IMR-90 (cell line): Measurements from ENCODE around the gene ARHGAP28. TPM values are rescaled to one million over a fixed set of nuclear protein-coding genes. Genes with fewer than 3 reads are reported as not detected.
A peak's percentile ranks its signal among the peaks of the same experiment; 100 is the strongest.

Experiments
- ATAC-seq: fragments of 200-7000 bp; cut with Tn5 transposase; 2 replicates; pipeline ENCODE4 v1.9.1; 2020; ENCODE audit warnings: low read depth, mild to moderate bottlenecking, moderate library complexity
- BruUV-seq: library from RNA; stranded (reverse); fragments of 400-500 nt; replicated peaks from 2 replicates; lab custom pipeline; 2021; lab: Mats Ljungman, UMichigan
- CTCF ChIA-PET: fragments of 300-600 bp; formaldehyde crosslinking; extraction: SDS; loops from one replicate; lab custom pipeline; 2021; ENCODE audit warnings: antibody characterized with exemption; lab: Yijun Ruan, JAX
- POLR2A ChIA-PET: fragments of 300-600 bp; sonication (Branson Sonifier 250); formaldehyde crosslinking; loops from one replicate; lab custom pipeline; 2022; ENCODE audit warnings: antibody characterized with exemption; ENCODE audit not compliant: unreplicated experiment; lab: Charles Lee
- DNase-seq: peaks from one replicate; pipeline ENCODE4 v3.0.0; 2013
- H2AFZ ChIP-seq: replicated peaks from 2 replicates; pipeline ENCODE3; 2013; ENCODE audit warnings: low read length, mild to moderate bottlenecking; ENCODE audit not compliant: poor library complexity
- H2AK5ac ChIP-seq: 2 replicates; pipeline ENCODE4 v1.6.1; 2013; ENCODE audit warnings: low read depth, low read length, inconsistent platforms
- H2AK9ac ChIP-seq: replicated peaks from 2 replicates; pipeline ENCODE3; 2013; ENCODE audit warnings: mild to moderate bottlenecking, low read depth, low read length, moderate library complexity; ENCODE audit not compliant: poor library complexity
- H2BK120ac ChIP-seq: 2 replicates; pipeline ENCODE4 v1.6.1; 2013; ENCODE audit warnings: low read depth, low read length, inconsistent platforms
- H2BK15ac ChIP-seq: 3 replicates; pipeline ENCODE4 v1.6.1; 2013; ENCODE audit warnings: low read depth, low read length, inconsistent platforms
- H2BK20ac ChIP-seq: 2 replicates; pipeline ENCODE4 v1.6.1; 2013; ENCODE audit warnings: low read depth, mild to moderate bottlenecking, inconsistent platforms, low read length, moderate library complexity
- H2BK5ac ChIP-seq: 2 replicates; pipeline ENCODE4 v1.6.1; 2013; ENCODE audit warnings: mild to moderate bottlenecking, low read depth, low read length, inconsistent platforms; ENCODE audit not compliant: poor library complexity, severe bottlenecking
- H3K14ac ChIP-seq: replicated peaks from 2 replicates; pipeline ENCODE4 v1.6.1; 2013; ENCODE audit warnings: low read depth, low read length, inconsistent platforms
- H3K18ac ChIP-seq: 2 replicates; pipeline ENCODE4 v1.6.1; 2013; ENCODE audit warnings: low read depth, low read length, control low read depth
- H3K23ac ChIP-seq: 2 replicates; pipeline ENCODE4 v1.6.1; 2013; ENCODE audit warnings: low read depth, low read length, inconsistent platforms
- H3K27ac ChIP-seq: 2 replicates; pipeline ENCODE4 v1.5.1; 2013; ENCODE audit warnings: mild to moderate bottlenecking, control low read depth, low read length; ENCODE audit not compliant: insufficient read depth
- H3K27me3 ChIP-seq: 2 replicates; pipeline ENCODE4 v1.6.1; 2013; ENCODE audit warnings: low read length; ENCODE audit not compliant: control insufficient read depth, insufficient read depth
- H3K36me3 ChIP-seq: 2 replicates; pipeline ENCODE4 v1.6.1; 2013; ENCODE audit warnings: low read length, mixed read lengths; ENCODE audit not compliant: control insufficient read depth, insufficient read depth
- H3K4ac ChIP-seq: 2 replicates; pipeline ENCODE4 v1.6.1; 2013; ENCODE audit warnings: low read depth, low read length, inconsistent platforms
- H3K4me1 ChIP-seq: 2 replicates; pipeline ENCODE4 v1.6.1; 2013; ENCODE audit warnings: low read length, mixed read lengths; ENCODE audit not compliant: control insufficient read depth, insufficient read depth
- H3K4me2 ChIP-seq: 2 replicates; pipeline ENCODE4 v1.6.1; 2013; ENCODE audit warnings: low read depth, mild to moderate bottlenecking, control low read depth, low read length, moderate library complexity
- H3K4me3 ChIP-seq: 2 replicates; pipeline ENCODE4 v1.5.1; 2013; ENCODE audit warnings: low read depth, mild to moderate bottlenecking, control low read depth, low read length, moderate library complexity; ENCODE audit not compliant: insufficient read depth
- H3K56ac ChIP-seq: 2 replicates; pipeline ENCODE4 v1.6.1; 2013; ENCODE audit warnings: low read length, inconsistent platforms; ENCODE audit not compliant: insufficient read depth; ENCODE audit errors: extremely low read depth
- H3K79me1 ChIP-seq, 2 experiments: 2 replicates each; pipeline ENCODE4 v1.6.1; 2013; ENCODE audit warnings: low read length in 2 of 2, inconsistent platforms in 1 of 2, low read depth in 1 of 2
- H3K9ac ChIP-seq: 2 replicates; pipeline ENCODE4 v1.6.1; 2013; ENCODE audit warnings: low read depth, low read length, control low read depth
- H3K9me1 ChIP-seq: 2 replicates; pipeline ENCODE4 v1.6.1; 2013; ENCODE audit warnings: low read length, inconsistent platforms; ENCODE audit not compliant: insufficient read depth
- H3K9me3 ChIP-seq: 2 replicates; pipeline ENCODE4 v1.6.1; 2013; ENCODE audit warnings: low read length; ENCODE audit not compliant: control insufficient read depth, insufficient read depth
- H4K20me1 ChIP-seq: 2 replicates; pipeline ENCODE4 v1.6.1; 2013; ENCODE audit warnings: low read length, inconsistent platforms; ENCODE audit not compliant: insufficient read depth
- H4K5ac ChIP-seq: 2 replicates; pipeline ENCODE4 v1.6.1; 2013; ENCODE audit warnings: mild to moderate bottlenecking, low read depth, low read length, control low read depth
- H4K8ac ChIP-seq, 2 experiments: 2 replicates each; pipeline ENCODE4 v1.6.1; 2013; ENCODE audit warnings: low read depth in 2 of 2, low read length in 2 of 2, control low read depth in 1 of 2, inconsistent platforms in 1 of 2
- H4K91ac ChIP-seq: 2 replicates; pipeline ENCODE4 v1.6.1; 2013; ENCODE audit warnings: low read depth, low read length, inconsistent platforms; ENCODE audit not compliant: insufficient read depth
- CEBPB ChIP-seq: IDR thresholded peaks from 2 replicates; pipeline ENCODE4 v1.6.1; 2012; ENCODE audit warnings: low read depth, low read length, improper control_type of control experiment
- FOS ChIP-seq: fragments of 150-350 bp; IDR thresholded peaks from 2 replicates; pipeline ENCODE4 v1.6.1; 2016; ENCODE audit warnings: low read depth, low read length
- MAZ ChIP-seq: IDR thresholded peaks from 2 replicates; pipeline ENCODE4 v1.6.1; 2012; ENCODE audit warnings: low read depth, mild to moderate bottlenecking, low read length, improper control_type of control experiment, moderate library complexity, borderline replicate concordance
- MXI1 ChIP-seq: IDR thresholded peaks from 2 replicates; pipeline ENCODE4 v1.6.1; 2012; ENCODE audit warnings: low read depth, mild to moderate bottlenecking, low read length, moderate library complexity, borderline replicate concordance
- RCOR1 ChIP-seq: IDR thresholded peaks from 2 replicates; pipeline ENCODE4 v1.6.1; 2012; ENCODE audit warnings: mild to moderate bottlenecking, low read length, improper control_type of control experiment; ENCODE audit not compliant: insufficient replicate concordance
- SMC3 ChIP-seq: fragments of 150-350 bp; IDR thresholded peaks from 2 replicates; pipeline ENCODE4 v1.6.1; 2016; ENCODE audit warnings: low read depth, mild to moderate bottlenecking, antibody characterized with exemption, low read length, moderate library complexity
- WGBS, 2 experiments: methylation state at CpG; one replicate each; pipeline versions ENCODE4 v1.1.5 to v1.1.7; 2013; ENCODE audit warnings: missing lambda C conversion rate in 2 of 2; ENCODE audit not compliant: insufficient read length in 1 of 2; ENCODE audit errors: extremely low coverage in 2 of 2; 5-methylcytosine and 5-hydroxymethylcytosine counted together
- dilution Hi-C: fragments of 300-500 bp; cut with HindIII; formaldehyde crosslinking; loops from one replicate; pipeline ENCODE4 v1.14.3; 2018; ENCODE audit warnings: low sequenced_read_pairs; ENCODE audit not compliant: unreplicated experiment
- in situ Hi-C: fragments of 300-500 bp; cut with MboI; formaldehyde crosslinking; loops from 3 replicates; pipeline ENCODE4 v1.14.3; 2019; ENCODE audit warnings: low sequenced_read_pairs, inconsistent platforms, mixed read lengths
- intact Hi-C: fragments of 100-400 bp; cut with micrococcal nuclease; formaldehyde crosslinking; loops from 2 replicates; pipeline ENCODE4 v1.10.0; 2022
- polyA plus RNA-seq, 3 experiments: library from polyadenylated mRNA; depleted of rRNA; stranded (reverse); fragments of >200 nt; gene quantifications; 2 replicates each; pipeline ENCODE4 v1.2.3, GENCODE V29; 2012; ENCODE audit warnings: low replicate concordance in 1 of 3
- total RNA-seq: library from RNA; depleted of rRNA; stranded (reverse); fragments of >200 nt; gene quantifications from 2 replicates; pipeline ENCODE4 v1.2.3, GENCODE V29; 2012
- TF ChIP-seq, protein P1 (sequence below): fragments of 150-350 bp; IDR thresholded peaks from 2 replicates; pipeline ENCODE4 v1.6.1; 2016; ENCODE audit warnings: low read depth, mild to moderate bottlenecking, low read length, moderate library complexity, borderline replicate concordance
- TF ChIP-seq, protein P2 (sequence below): conservative IDR thresholded peaks from 2 replicates; pipeline ENCODE4 v1.5.1; 2012; ENCODE audit warnings: mild to moderate bottlenecking, low read depth, low read length, improper control_type of control experiment
- TF ChIP-seq, protein P3 (sequence below): fragments of 150-350 bp; IDR thresholded peaks from 2 replicates; pipeline ENCODE4 v1.6.1; 2017; ENCODE audit warnings: mild to moderate bottlenecking, antibody characterized with exemption, low read length, low read depth

Gene ARHGAP28
- total and polyA plus RNA-seq, 2 of the 4 experiments (the other 2 are of a cell fraction): 1.8 to 3.8 TPM

DNA sequence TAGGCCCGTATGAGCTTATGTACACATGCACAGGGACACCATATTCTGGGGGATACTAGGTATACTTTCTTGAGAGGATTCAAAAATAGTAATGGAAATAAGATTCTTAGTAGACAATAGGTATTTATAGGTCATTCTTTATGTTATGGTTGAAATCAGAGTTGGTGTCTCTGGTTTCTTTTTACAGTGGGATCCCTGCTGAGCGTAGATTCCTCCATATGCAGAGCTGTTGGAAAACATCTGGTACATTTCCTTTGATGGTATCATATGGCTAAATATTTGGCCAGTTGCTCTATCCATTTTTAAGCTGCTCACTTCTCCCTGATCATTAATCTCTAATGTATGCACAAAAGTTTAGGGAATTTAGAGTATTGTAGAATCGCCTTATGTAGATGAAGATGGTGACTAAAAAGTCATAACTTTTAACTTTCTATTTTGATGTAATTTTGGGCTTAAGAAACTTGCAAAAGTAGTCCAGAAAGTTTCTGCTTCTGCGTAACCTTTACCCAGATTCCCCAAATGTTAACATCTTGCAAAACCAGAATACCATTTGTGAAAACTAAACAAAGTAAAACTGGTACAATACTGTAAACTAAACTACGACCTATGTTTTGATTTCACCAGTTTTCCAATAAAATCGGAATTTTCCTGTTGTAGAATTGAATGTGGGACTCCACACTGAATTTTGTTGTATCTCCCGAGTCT is 5.4 kb downstream of the ARHGAP28 start:
- dilution Hi-C loops: no loop called here
- Histone ChIP-seq H2BK15ac (peak overlapping the region; percentile 86; the same call in 1 of the 3 replicates), H3K9ac (peak overlapping the region; percentile 29; the same call in 1 of the 2 replicates), H3K18ac (peak overlapping the region; percentile 98), H4K20me1 (no peaks in the 10 kb centered on the region), H4K8ac (peak overlapping the region; percentile 53 to 80), H3K56ac (no peak overlapping the region; the same call in 1 of the 2 replicates), H3K79me1 (peaks cover 4 to 18% of the 10 kb centered on the region in 2 experiments; a peak in 1 of 4 replicates), H3K4me3 (no peak overlapping the region), H3K27ac (peak overlapping the region; percentile 99), H3K9me3 (no peaks in the 10 kb centered on the region), H3K27me3 (no peaks in the 10 kb centered on the region), H4K91ac (peak overlapping the region; percentile 70; the same call in 1 of the 2 replicates), H2AFZ (no peak overlapping the region), H3K4me1 (peaks cover 11% of the 10 kb centered on the region), H2BK120ac (peak overlapping the region; percentile 77), H2BK5ac (peak overlapping the region; percentile 76), H4K5ac (peak overlapping the region; percentile 67; the same call in 1 of the 2 replicates), H2AK5ac (no peak overlapping the region), H3K36me3 (peaks cover 2% of the 10 kb centered on the region; the same call in 1 of the 2 replicates), H2AK9ac (no peak overlapping the region), H3K9me1 (0 out of 2 replicates have a peak, but pooled peaks cover 6% of the 10 kb centered on the region), H3K23ac (no peak overlapping the region; the same call in 1 of the 2 replicates), H2BK20ac (peak overlapping the region; percentile 75; the same call in 1 of the 2 replicates), H3K14ac (peak overlapping the region; percentile 51; the same call in 1 of the 2 replicates), H3K4me2 (peak overlapping the region; percentile 88), H3K4ac (peak overlapping the region; percentile 87; the same call in 1 of the 2 replicates)
- ChIA-PET POLR2A (no interaction called here), CTCF (interaction anchor here (0.6 kb wide), 1 partner anchor 163 kb away, joined by 4 read pairs; no protein-coding TSS in a partner anchor)
- TF ChIP-seq, protein P1, sequence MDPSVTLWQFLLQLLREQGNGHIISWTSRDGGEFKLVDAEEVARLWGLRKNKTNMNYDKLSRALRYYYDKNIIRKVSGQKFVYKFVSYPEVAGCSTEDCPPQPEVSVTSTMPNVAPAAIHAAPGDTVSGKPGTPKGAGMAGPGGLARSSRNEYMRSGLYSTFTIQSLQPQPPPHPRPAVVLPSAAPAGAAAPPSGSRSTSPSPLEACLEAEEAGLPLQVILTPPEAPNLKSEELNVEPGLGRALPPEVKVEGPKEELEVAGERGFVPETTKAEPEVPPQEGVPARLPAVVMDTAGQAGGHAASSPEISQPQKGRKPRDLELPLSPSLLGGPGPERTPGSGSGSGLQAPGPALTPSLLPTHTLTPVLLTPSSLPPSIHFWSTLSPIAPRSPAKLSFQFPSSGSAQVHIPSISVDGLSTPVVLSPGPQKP: no peak
- TF ChIP-seq RCOR1: no peak
- no peak for TF ChIP-seq FOS
- TF ChIP-seq, protein P2, sequence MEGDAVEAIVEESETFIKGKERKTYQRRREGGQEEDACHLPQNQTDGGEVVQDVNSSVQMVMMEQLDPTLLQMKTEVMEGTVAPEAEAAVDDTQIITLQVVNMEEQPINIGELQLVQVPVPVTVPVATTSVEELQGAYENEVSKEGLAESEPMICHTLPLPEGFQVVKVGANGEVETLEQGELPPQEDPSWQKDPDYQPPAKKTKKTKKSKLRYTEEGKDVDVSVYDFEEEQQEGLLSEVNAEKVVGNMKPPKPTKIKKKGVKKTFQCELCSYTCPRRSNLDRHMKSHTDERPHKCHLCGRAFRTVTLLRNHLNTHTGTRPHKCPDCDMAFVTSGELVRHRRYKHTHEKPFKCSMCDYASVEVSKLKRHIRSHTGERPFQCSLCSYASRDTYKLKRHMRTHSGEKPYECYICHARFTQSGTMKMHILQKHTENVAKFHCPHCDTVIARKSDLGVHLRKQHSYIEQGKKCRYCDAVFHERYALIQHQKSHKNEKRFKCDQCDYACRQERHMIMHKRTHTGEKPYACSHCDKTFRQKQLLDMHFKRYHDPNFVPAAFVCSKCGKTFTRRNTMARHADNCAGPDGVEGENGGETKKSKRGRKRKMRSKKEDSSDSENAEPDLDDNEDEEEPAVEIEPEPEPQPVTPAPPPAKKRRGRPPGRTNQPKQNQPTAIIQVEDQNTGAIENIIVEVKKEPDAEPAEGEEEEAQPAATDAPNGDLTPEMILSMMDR: no peak
- TF ChIP-seq, protein P3, sequence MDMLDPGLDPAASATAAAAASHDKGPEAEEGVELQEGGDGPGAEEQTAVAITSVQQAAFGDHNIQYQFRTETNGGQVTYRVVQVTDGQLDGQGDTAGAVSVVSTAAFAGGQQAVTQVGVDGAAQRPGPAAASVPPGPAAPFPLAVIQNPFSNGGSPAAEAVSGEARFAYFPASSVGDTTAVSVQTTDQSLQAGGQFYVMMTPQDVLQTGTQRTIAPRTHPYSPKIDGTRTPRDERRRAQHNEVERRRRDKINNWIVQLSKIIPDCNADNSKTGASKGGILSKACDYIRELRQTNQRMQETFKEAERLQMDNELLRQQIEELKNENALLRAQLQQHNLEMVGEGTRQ: no peak
- no peak for TF ChIP-seq MXI1
- TF ChIP-seq SMC3: no peak
- TF ChIP-seq CEBPB: no peak
- TF ChIP-seq MAZ: no peak
- intact Hi-C loops: loop anchor here (5.0 kb wide), 4 partner anchors 62 to 843 kb away; no protein-coding TSS in a partner anchor
- in situ Hi-C loops: no loop called here
- no CpG with 5 or more reads among the region's 7 CpGs for WGBS, 2 experiments
- no TSS peak for BruUV-seq
- no peak; the same call in 1 of the 2 replicates for ATAC-seq
- peak; percentile 47 for DNase-seq
